ENCODE results near the gene CENPU.

DNA sequence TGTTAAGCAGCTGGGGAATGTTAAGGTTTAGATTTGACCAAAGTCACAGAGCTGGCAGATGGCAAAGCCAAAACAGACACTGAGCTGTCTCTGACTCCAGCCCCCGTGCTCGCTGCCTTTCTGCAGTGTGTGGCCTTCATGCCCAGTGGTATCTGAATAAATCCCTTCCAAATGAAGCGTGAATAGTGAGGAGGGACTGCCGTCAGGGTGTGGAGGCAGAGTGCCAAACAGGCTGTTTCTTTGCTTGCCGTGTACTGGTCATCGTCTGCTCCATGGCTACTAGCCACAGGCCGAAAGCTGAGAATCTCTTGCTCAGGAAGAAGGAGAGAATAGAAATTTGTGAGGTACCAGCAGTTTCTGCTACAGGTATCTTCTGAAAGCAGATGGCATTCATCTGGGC is 64.6 kb downstream of the CENPU start:
- no peak for TF ChIP-seq POLR2A (IDR thresholded peaks at IDR 0.05; ENCODE audit: low read length)
- TF ChIP-seq GATA1 (IDR thresholded peaks at IDR 0.05; ENCODE audit: low read depth, low read length) = no peak
